ENCODE results near the gene LRRFIP2. TPM values are rescaled to one million over a fixed set of nuclear protein-coding genes. Genes with fewer than 3 reads are reported as not detected.
"Not testable (repeated sequence)": the region's sequence is repeated elsewhere in the genome, so short reads cannot be mapped to it uniquely, and the experiment has no call there.

Gene LRRFIP2
- total RNA-seq, 1 donor from 2014 or later, result 36.8 TPM

- H3K27ac Mint-ChIP-seq; H3K4me1 Mint-ChIP-seq (ENCODE audit: low read depth); H3K36me3 Mint-ChIP-seq (ENCODE audit: low read depth); DNase-seq (ENCODE audit: low spot score); intact Hi-C loops (cut with micrococcal nuclease); H3K4me3 Mint-ChIP-seq (ENCODE audit: low read depth); H3K9me3 Mint-ChIP-seq: not testable (repeated sequence)
- peaks cover 11% of the 10 kb centered on the region for H3K27me3 Mint-ChIP-seq (ENCODE audit: low read depth)
These were observed 33.6 kb upstream of the LRRFIP2 start for GRCh38 chr3:37208008-37208407.

DNA sequence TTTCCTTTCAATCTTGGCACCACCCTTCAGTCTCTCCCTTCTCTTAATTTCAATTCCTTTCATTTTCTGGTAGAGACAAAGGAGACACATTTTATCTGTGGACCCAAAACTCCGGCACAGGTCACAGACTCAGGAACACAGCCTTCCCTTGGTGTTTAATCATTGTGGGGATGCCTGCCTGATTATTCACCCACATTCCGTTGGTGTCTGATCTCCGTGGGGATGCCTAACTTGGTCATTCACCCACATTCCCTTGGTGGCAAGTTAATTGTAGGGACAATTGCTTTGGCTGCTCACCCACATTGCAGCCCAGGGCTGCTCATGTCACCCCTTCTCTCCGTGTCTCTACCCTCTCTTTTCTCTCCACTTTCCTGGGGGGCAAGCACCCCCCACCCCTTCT, 31.7 kb upstream of the LRRFIP2 start:
- H3K27ac Mint-ChIP-seq; H3K9me3 Mint-ChIP-seq; H3K4me3 Mint-ChIP-seq (ENCODE audit: low read depth); DNase-seq (ENCODE audit: low spot score); intact Hi-C loops (cut with micrococcal nuclease); H3K4me1 Mint-ChIP-seq (ENCODE audit: low read depth); H3K36me3 Mint-ChIP-seq (ENCODE audit: low read depth): not testable (repeated sequence)
- H3K27me3 Mint-ChIP-seq (ENCODE audit: low read depth), result peaks cover 11% of the 10 kb centered on the region

GRCh38 chr3:37204314-37204713, 29.9 kb upstream of the LRRFIP2 start:
- no peaks in the 10 kb centered on the region for H3K9me3 Mint-ChIP-seq
- intact Hi-C loops (cut with micrococcal nuclease), result no loop called here
- H3K36me3 Mint-ChIP-seq (ENCODE audit: low read depth), result no peaks in the 10 kb centered on the region
- no peak for DNase-seq (ENCODE audit: low spot score)
- H3K27me3 Mint-ChIP-seq (ENCODE audit: low read depth), result peaks cover 11% of the 10 kb centered on the region
- no peak overlapping the region for H3K4me3 Mint-ChIP-seq (ENCODE audit: low read depth)
- no peaks in the 10 kb centered on the region for H3K4me1 Mint-ChIP-seq (ENCODE audit: low read depth)
- no peak overlapping the region for H3K27ac Mint-ChIP-seq

DNA sequence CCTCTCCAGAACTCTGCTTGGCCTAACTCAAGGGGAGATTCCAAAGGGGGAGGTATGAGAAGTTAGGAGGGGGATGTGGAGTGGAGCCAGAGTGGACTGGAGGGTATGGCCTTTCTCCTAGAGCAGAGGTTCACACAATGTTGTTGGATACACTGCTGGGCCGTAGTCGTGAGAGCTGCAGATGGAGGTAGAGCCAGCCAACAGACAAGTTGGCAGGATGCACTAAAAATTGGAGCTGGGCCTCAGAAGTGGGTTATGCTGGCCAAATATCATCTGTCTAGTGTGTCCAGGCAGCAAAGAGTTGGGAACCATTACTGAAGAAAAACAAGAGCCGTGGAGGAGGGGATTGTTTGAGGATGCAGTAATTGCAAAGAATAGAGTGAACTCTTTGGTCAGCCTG, 27.7 kb upstream of the LRRFIP2 start:
- intact Hi-C loops (cut with micrococcal nuclease), result no loop called here
- peaks cover 19% of the 10 kb centered on the region for H3K27me3 Mint-ChIP-seq (ENCODE audit: low read depth)

GRCh38 chr3:37200141-37200540, 25.8 kb upstream of the LRRFIP2 start:
- Mint-ChIP-seq H3K4me1 (ENCODE audit: low read depth) (no peaks in the 10 kb centered on the region), H3K36me3 (ENCODE audit: low read depth) (no peaks in the 10 kb centered on the region)

More for the DNA sequence above, 27.7 kb upstream of the LRRFIP2 start:
- Mint-ChIP-seq H3K9me3 (no peaks in the 10 kb centered on the region), H3K4me1 (ENCODE audit: low read depth) (no peaks in the 10 kb centered on the region), H3K27ac (no peak overlapping the region), H3K4me3 (ENCODE audit: low read depth) (no peak overlapping the region), H3K36me3 (ENCODE audit: low read depth) (no peaks in the 10 kb centered on the region)
- DNase-seq (ENCODE audit: low spot score), result no peak

GRCh38 chr3:37198996-37199395, 24.6 kb upstream of the LRRFIP2 start:
- intact Hi-C loops (cut with micrococcal nuclease), result no loop called here
- no peak for DNase-seq (ENCODE audit: low spot score)
- Mint-ChIP-seq H3K9me3 (no peaks in the 10 kb centered on the region), H3K4me1 (ENCODE audit: low read depth) (no peaks in the 10 kb centered on the region), H3K27ac (no peak overlapping the region), H3K36me3 (ENCODE audit: low read depth) (no peaks in the 10 kb centered on the region), H3K27me3 (ENCODE audit: low read depth) (peaks cover 11% of the 10 kb centered on the region), H3K4me3 (ENCODE audit: low read depth) (no peak overlapping the region)

More at GRCh38 chr3:37200141-37200540, 25.8 kb upstream of the LRRFIP2 start:
- no peak overlapping the region for H3K4me3 Mint-ChIP-seq (ENCODE audit: low read depth)
- intact Hi-C loops (cut with micrococcal nuclease), result no loop called here
- peaks cover 17% of the 10 kb centered on the region for H3K27me3 Mint-ChIP-seq (ENCODE audit: low read depth)
- no peak overlapping the region for H3K27ac Mint-ChIP-seq
- DNase-seq (ENCODE audit: low spot score), result no peak
- H3K9me3 Mint-ChIP-seq, result no peaks in the 10 kb centered on the region

DNA sequence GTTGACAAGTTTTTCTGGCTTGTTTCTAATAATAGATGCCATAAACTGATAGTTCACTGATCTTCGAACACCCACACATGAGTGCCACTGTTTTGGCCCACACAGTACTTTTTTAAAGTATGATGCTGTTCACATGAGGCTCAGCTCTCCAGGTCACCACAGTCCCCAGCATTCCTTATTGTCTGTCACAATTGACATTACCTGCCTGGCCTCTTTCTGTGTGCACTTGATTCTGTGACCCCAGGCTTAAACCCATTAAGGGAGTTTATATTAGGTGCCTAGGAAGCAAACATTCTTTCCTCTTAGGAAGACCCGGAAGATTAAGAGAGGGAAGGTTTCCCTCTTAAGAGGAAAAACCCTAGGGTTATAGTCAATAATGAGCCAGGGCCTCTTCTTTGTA, 24.2 kb upstream of the LRRFIP2 start:
- intact Hi-C loops (cut with micrococcal nuclease), result no loop called here
- Mint-ChIP-seq H3K36me3 (ENCODE audit: low read depth) (no peaks in the 10 kb centered on the region), H3K27me3 (ENCODE audit: low read depth) (peaks cover 9% of the 10 kb centered on the region), H3K9me3 (no peaks in the 10 kb centered on the region), H3K4me1 (ENCODE audit: low read depth) (no peaks in the 10 kb centered on the region), H3K4me3 (ENCODE audit: low read depth) (no peak overlapping the region), H3K27ac (no peak overlapping the region)
- no peak for DNase-seq (ENCODE audit: low spot score)

- peaks cover 7% of the 10 kb centered on the region for H3K27me3 Mint-ChIP-seq (ENCODE audit: low read depth)
- DNase-seq (ENCODE audit: low spot score), result no peak
- intact Hi-C loops (cut with micrococcal nuclease), result no loop called here
- no peak overlapping the region for H3K4me3 Mint-ChIP-seq (ENCODE audit: low read depth)
- H3K27ac Mint-ChIP-seq, result no peak overlapping the region
- H3K9me3 Mint-ChIP-seq, result no peaks in the 10 kb centered on the region
- H3K4me1 Mint-ChIP-seq (ENCODE audit: low read depth), result no peaks in the 10 kb centered on the region
- no peaks in the 10 kb centered on the region for H3K36me3 Mint-ChIP-seq (ENCODE audit: low read depth)
These were observed 23.5 kb upstream of the LRRFIP2 start for GRCh38 chr3:37197810-37198371.

DNA sequence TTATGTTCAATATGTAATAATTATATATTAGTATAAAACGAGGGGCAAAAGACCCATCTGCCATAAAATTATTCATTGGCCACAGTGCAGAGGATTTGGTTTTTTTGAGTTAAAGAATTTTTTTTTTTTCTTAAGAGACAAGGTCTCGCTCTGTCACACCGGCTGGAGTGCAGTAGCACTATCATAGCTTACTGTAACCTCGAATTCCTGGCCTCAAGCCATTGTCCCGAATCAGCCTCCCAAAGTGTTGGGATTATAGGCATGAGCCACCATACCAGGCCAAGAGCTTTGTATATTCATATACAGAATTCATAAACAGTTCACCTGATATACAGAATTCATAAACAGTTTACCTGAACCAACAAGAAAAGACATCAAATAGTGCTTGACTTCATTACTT, 20.2 kb upstream of the LRRFIP2 start:
- Mint-ChIP-seq H3K9me3 (no peaks in the 10 kb centered on the region), H3K36me3 (ENCODE audit: low read depth) (no peaks in the 10 kb centered on the region), H3K4me1 (ENCODE audit: low read depth) (peaks cover 3% of the 10 kb centered on the region), H3K27ac (no peak overlapping the region), H3K4me3 (ENCODE audit: low read depth) (no peak overlapping the region), H3K27me3 (ENCODE audit: low read depth) (peaks cover 7% of the 10 kb centered on the region)
- no peak for DNase-seq (ENCODE audit: low spot score)
- intact Hi-C loops (cut with micrococcal nuclease), result no loop called here

GRCh38 chr3:37190667-37191066, 16.3 kb upstream of the LRRFIP2 start:
- no peak for DNase-seq (ENCODE audit: low spot score)
- Mint-ChIP-seq H3K9me3 (no peaks in the 10 kb centered on the region), H3K4me1 (ENCODE audit: low read depth) (peaks cover 3% of the 10 kb centered on the region), H3K36me3 (ENCODE audit: low read depth) (no peaks in the 10 kb centered on the region), H3K27ac (no peak overlapping the region), H3K27me3 (ENCODE audit: low read depth) (peaks cover 2% of the 10 kb centered on the region), H3K4me3 (ENCODE audit: low read depth) (no peak overlapping the region)
- intact Hi-C loops (cut with micrococcal nuclease), result no loop called here

DNA sequence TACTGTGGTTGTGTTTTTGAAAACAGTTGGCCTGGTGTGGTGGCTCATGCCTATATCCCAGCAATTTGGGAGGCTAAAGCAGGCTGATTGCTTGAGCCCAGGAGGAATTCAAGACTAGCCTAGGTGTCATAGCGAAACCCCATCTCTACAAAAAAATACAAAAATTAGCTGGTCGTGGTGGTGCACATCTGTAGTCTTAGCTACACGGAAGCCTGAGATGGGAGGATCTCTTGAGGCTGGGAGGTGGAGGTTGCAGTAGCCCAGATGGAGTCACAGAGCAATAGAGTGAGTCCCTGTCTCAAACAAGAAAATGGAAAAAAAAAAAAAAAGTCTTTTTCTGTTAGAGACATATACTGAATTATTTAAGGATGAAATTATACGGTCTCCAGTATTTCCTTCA, 14.7 kb upstream of the LRRFIP2 start:
- Mint-ChIP-seq H3K36me3 (ENCODE audit: low read depth) (no peaks in the 10 kb centered on the region), H3K4me3 (ENCODE audit: low read depth) (no peak overlapping the region), H3K27me3 (ENCODE audit: low read depth) (peaks cover 2% of the 10 kb centered on the region), H3K9me3 (no peaks in the 10 kb centered on the region), H3K27ac (no peak overlapping the region), H3K4me1 (ENCODE audit: low read depth) (peaks cover 3% of the 10 kb centered on the region)
- intact Hi-C loops (cut with micrococcal nuclease), result no loop called here
- no peak for DNase-seq (ENCODE audit: low spot score)

DNA sequence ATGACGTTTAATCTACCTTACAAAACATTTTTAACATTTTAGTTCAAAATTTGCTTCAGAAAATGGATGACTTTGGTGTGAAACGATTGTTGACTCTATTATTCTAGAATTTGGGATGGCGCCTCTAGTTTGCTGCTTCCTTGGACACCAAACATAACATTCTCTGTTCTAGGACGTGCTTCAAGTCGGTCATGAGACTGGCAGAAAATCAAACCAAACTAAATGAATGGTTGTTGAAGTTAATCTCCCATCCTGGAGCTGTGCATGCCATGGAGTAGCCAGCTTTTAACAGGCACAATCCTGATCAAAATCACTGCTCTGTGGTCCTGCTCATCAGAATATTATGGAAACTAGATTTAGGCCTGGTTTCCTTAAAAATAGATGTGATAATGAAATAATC, 9.6 kb upstream of the LRRFIP2 start:
- no peaks in the 10 kb centered on the region for H3K27me3 Mint-ChIP-seq (ENCODE audit: low read depth)
- no peak for DNase-seq (ENCODE audit: low spot score)
- H3K4me1 Mint-ChIP-seq (ENCODE audit: low read depth), result peaks cover 14% of the 10 kb centered on the region
- H3K36me3 Mint-ChIP-seq (ENCODE audit: low read depth), result peaks cover 9% of the 10 kb centered on the region
- intact Hi-C loops (cut with micrococcal nuclease), result no loop called here
- no peak overlapping the region for H3K27ac Mint-ChIP-seq
- no peaks in the 10 kb centered on the region for H3K9me3 Mint-ChIP-seq
- no peak overlapping the region for H3K4me3 Mint-ChIP-seq (ENCODE audit: low read depth)

DNA sequence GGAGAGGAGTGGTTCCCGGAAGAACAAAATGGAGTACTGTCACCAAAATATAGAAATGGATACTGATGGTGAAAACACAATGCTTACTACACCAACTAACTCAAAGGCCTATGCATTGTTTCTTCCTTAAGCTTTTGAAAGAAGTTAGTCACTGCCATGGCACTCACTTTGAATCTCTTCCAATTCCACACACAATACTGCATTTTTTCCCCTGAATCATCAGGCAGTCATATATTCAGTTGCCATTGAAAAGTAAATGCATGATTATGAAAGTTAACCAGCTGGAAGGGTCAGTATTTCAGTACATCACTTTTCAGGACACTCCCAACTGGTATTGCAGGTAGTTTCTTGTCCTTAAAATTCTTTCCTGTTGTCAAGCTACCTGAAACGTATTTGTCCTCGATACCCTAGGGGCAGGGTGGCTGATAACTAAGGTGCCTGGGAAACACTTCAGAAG, 9.0 kb upstream of the LRRFIP2 start:
- intact Hi-C loops (cut with micrococcal nuclease), result no loop called here
- Mint-ChIP-seq H3K4me1 (ENCODE audit: low read depth) (peaks cover 16% of the 10 kb centered on the region), H3K27ac (no peak overlapping the region), H3K9me3 (no peaks in the 10 kb centered on the region), H3K27me3 (ENCODE audit: low read depth) (no peaks in the 10 kb centered on the region), H3K36me3 (ENCODE audit: low read depth) (peaks cover 9% of the 10 kb centered on the region), H3K4me3 (ENCODE audit: low read depth) (no peak overlapping the region)
- DNase-seq (ENCODE audit: low spot score), result no peak

- intact Hi-C loops (cut with micrococcal nuclease), result no loop called here
These were observed 8.4 kb upstream of the LRRFIP2 start for GRCh38 chr3:37182816-37183215.

More at GRCh38 chr3:37182816-37183215, 8.4 kb upstream of the LRRFIP2 start:
- Mint-ChIP-seq H3K9me3 (no peaks in the 10 kb centered on the region), H3K4me3 (ENCODE audit: low read depth) (no peak overlapping the region), H3K36me3 (ENCODE audit: low read depth) (peaks cover 12% of the 10 kb centered on the region), H3K27ac (no peak overlapping the region), H3K4me1 (ENCODE audit: low read depth) (peaks cover 21% of the 10 kb centered on the region), H3K27me3 (ENCODE audit: low read depth) (no peaks in the 10 kb centered on the region)
- no peak for DNase-seq (ENCODE audit: low spot score)
